ENCODE results near the gene HIVEP2.
"Not testable (repeated sequence)": the region's sequence is repeated elsewhere in the genome, so short reads cannot be mapped to it uniquely, and the experiment has no call there.

Gene HIVEP2, protein sequence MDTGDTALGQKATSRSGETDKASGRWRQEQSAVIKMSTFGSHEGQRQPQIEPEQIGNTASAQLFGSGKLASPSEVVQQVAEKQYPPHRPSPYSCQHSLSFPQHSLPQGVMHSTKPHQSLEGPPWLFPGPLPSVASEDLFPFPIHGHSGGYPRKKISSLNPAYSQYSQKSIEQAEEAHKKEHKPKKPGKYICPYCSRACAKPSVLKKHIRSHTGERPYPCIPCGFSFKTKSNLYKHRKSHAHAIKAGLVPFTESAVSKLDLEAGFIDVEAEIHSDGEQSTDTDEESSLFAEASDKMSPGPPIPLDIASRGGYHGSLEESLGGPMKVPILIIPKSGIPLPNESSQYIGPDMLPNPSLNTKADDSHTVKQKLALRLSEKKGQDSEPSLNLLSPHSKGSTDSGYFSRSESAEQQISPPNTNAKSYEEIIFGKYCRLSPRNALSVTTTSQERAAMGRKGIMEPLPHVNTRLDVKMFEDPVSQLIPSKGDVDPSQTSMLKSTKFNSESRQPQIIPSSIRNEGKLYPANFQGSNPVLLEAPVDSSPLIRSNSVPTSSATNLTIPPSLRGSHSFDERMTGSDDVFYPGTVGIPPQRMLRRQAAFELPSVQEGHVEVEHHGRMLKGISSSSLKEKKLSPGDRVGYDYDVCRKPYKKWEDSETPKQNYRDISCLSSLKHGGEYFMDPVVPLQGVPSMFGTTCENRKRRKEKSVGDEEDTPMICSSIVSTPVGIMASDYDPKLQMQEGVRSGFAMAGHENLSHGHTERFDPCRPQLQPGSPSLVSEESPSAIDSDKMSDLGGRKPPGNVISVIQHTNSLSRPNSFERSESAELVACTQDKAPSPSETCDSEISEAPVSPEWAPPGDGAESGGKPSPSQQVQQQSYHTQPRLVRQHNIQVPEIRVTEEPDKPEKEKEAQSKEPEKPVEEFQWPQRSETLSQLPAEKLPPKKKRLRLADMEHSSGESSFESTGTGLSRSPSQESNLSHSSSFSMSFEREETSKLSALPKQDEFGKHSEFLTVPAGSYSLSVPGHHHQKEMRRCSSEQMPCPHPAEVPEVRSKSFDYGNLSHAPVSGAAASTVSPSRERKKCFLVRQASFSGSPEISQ (N-terminal part only)

GRCh38 chr6:142945049-142945445, at the start of gene HIVEP2:
TSS of gene HIVEP2 (minus strand) at chr6:142945176. CDS start at chr6:142774738, 170,438 bp downstream.
- DNase-seq, result peak; percentile 76

DNA sequence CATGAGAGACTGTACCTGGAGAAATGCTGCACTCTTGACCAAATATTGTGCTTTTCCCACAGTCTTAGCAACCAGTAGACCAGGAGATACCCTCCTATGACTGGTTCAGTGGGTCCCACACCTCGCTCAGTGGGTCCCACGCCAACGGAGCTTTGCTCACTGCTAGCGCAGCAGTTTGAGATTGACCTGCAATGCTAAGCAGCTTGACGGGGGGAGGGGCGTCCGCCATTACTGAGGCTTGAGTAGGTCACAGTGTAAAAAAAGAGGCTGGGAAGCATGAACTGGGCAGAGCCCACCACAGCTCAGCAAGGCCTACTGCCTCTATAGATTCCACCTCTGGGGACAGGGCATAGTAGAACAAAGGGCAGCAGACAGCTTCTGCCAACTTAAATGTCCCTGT, 49.0 kb upstream of the HIVEP2 start:
- DNase-seq, result no peak

DNA sequence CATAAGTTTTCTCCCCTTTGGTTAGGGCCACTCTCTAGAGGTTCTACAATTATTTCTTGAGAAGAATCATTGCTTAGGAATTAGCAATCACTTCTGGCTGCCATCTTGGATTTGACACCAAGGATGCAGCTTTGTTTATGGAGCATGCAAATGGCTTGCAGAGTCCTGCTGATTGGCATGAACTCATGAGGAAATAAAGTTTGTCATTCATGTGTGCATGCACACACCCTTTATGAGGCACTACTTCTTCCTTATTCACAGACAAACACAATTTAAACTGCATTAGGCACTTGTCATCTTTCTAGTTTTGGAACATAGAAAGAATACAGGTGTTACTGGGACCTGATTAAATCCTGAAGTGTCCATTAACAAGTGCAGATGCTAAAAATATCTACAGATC, 42.5 kb upstream of the HIVEP2 start:
- no peak for DNase-seq

GRCh38 chr6:142985281-142985680, 40.3 kb upstream of the HIVEP2 start:
- no peak for DNase-seq

DNA sequence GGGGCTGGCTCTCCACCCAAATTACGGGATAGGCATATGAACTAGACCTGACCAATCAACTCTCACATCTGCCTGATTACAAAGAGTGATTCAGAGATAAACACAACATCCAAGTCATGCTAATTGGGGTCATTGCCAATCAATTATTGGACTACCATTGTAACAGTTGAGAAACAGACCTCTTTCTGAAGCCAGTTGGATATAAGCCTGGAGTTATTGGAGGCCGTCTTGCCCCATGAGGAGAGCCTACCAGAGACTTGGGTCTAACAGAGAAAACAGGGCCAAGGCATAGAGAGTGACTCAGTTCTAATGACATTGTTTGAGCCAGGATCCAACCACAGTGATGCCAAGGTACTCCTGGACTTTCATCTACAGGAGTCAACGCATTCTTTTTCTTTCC, 39.4 kb upstream of the HIVEP2 start:
- no peak for DNase-seq

DNA sequence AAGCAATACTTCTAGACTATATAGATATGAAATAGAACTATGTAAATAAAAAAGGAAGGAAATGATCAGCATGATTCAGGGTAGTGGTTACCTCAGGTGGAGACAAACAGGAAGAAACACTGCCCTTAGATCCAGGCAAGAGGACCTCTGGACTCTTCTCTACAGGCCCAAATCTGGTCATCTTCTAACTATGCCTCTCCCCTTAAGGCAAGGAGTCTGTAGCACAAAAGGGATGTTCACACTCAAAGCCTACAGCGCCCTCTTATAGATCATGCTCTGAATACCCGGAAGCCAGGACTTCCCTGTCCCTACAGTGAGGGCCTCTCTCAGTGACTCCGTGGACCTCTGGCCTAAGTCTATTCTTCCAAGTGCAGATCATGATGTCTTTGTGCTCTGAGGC, 30.4 kb upstream of the HIVEP2 start:
- no peak for DNase-seq

- not testable (repeated sequence) for DNase-seq
These were observed 26.0 kb upstream of the HIVEP2 start for GRCh38 chr6:142970941-142971340.

- no peak for DNase-seq
These were observed 23.6 kb upstream of the HIVEP2 start for GRCh38 chr6:142968601-142969000.

GRCh38 chr6:142966294-142966693, 21.3 kb upstream of the HIVEP2 start:
- DNase-seq, result no peak

- no peak for DNase-seq
These were observed 20.2 kb upstream of the HIVEP2 start for GRCh38 chr6:142965164-142965563.

GRCh38 chr6:142960098-142960497, 15.1 kb upstream of the HIVEP2 start:
- DNase-seq, result no peak

DNA sequence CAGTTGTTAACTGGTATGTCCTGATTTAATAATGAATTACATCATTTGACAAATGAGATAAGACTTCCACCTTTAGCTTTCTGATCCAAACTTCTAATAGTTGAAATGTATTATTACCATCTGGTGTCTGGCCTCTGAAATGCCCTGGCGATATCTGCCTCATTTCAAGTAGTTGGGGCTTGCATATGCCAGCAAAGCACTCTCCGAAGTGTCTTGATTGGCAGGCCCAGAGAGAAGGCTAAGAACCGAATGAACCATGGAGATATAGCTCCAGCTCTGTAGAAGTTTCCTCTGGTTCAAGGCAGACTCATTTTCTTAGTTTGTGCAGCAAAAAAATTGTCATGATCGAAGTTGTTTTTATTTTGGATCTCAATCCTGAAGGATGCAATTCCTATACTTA, 13.4 kb upstream of the HIVEP2 start:
- DNase-seq, result no peak

DNA sequence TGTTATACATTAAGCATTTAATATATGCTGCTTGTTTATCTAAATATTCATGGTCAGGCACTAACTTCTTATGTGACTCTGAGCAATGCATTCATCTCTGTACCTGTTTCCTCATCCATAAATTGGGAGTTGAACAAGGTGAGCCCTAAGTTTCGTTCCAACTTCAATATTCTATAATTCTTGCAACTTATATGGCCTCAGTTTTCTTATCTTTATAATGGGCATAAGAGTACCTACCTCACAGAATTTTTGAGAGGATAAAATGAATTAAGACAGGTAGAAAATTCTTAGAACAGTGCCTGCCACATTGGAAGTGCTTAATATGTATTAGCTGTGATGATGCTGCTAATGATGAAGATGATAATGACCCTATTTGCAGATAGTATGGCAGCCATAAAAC, 11.8 kb upstream of the HIVEP2 start:
- no peak for DNase-seq

DNA sequence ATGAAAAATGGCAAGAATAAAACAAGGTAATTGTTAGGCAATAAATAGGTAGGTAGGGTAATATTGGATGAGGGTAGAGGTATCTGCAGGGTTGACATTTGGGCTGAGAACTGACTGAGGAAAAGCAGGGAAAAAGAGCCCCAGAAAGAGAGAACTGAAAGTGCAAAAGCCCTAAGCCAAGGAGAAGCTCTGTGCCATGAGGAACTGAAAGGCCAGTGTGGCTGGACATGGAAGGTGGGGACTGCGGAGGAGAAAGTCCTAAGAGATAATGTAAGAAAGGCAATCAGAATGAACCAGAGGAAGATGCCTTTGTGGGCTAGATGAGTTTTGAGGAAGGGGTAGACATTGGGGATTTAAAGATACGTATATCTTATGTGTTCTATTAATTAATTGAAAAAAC, 9.9 kb upstream of the HIVEP2 start:
- no peak for DNase-seq

DNA sequence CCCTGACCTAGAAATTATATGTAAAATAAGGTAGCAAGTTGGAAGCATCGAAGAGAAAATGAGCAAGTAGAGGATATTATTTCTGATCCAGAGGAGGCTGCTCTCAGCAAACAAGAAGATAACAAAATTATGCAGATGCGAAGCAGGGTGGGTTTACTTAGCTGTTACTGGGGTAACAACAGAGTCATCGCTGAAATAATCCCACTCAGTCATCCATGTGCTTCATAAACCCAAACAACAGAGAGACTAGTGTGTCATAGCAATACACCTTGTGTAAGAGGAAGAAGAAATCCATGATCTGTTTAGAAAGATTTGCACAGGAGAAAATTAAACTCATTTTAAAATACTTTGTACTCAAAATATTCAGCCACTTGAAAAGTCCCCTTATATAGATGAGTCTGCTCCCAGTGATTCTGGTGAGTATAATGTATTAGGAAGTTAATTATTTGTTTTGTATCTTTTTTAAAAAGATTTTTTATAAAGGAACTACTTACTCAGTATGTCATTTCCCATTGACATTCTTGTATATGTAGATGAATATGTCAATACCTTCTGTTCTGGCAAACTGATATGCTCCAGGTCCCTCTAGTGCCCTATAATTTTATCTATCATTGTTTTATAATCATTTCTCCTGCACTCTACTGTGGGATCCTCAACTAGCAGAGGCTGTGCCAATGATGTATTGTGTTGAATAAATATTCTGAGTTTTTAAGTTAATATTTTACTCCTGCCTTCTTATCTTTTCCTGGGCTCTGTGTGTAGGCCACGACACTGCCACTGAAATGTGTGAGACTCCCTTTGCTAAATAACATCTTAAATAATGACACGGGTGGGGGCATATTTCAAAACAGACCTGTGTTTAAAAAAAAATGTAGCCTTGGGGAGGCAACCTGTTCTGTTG, 8.6 kb upstream of the HIVEP2 start:
- no peak for DNase-seq

DNA sequence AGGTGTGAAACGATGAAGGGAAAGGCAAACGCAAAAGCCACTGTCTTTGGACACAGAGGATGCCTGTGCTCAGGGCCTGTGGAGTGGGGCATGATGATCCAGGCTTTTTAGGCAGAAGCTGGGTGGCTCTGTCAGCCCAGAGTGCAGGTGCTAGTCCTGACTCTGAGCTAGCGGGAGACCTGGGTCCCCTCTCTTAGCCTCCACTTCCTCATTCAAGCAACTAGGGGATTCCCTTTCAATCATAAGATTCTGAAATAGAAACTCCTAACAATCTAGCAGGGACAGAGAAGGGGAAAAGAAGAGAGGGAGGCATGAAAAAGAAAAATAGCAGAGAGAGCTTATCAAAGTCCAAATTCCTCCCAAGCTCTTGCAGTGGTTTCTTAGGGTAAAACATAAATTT, 7.6 kb upstream of the HIVEP2 start:
- DNase-seq, result no peak

DNA sequence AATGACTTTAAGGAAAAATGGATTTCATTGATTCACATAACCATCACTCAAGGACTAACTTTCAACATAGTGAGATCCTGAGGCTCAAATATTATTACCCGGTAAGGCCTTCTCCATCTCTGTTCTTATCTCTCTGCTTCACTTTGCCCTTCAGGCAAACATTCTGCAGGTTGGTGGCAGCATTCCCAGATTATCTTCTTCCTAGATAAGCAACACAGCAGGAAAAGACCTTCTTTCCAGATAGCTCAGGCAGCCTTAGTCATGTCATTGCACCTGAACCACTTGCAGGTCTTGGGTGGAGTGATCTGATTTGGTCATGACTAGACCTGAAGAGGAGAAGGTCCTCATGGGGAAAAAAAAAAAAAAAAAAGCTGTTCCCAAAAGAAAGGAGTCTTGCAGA, 5.3 kb upstream of the HIVEP2 start:
- no peak for DNase-seq

- DNase-seq, result no peak
These were observed 2.9 kb upstream of the HIVEP2 start for GRCh38 chr6:142947714-142948480.

DNA sequence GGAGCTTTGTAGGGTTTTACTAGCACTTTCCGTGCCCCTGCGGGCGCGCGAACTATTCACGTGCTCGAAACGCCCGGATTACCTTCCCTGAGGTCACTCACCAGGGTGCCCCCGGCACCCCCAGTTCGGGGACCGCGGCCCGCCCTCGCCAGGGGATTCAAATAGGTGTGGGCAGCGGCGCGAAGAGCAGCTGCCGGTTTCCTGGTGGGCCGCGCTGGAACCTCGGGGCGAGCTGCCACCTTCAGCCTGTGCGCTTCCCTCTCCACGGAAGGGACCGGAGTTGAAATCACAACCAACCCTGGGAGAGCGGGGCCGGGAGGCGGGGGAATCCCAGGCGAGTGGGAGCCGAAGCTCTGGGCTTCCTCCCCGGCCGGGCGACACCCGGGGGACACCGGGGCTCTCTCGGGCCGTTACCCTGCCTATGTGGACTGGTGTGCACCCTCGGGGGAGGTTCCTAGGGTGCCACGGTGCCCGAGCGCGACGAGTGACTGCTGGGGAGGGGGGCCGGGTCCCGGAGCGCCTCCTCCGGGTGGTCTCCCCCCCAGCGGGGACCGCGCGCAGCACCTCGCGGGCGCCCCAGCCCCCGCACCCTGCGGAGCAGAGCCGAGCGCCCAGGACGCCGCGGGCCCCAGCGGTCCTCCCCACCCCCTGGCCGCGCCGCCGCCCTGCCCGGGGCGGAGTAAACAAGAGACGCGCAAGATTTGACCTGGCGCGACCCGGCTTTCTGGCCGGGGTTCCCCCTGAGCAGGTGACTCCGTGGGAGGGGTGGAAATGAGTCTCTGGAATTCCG, 2.1 kb upstream of the HIVEP2 start:
- DNase-seq, result peak; percentile 62

DNA sequence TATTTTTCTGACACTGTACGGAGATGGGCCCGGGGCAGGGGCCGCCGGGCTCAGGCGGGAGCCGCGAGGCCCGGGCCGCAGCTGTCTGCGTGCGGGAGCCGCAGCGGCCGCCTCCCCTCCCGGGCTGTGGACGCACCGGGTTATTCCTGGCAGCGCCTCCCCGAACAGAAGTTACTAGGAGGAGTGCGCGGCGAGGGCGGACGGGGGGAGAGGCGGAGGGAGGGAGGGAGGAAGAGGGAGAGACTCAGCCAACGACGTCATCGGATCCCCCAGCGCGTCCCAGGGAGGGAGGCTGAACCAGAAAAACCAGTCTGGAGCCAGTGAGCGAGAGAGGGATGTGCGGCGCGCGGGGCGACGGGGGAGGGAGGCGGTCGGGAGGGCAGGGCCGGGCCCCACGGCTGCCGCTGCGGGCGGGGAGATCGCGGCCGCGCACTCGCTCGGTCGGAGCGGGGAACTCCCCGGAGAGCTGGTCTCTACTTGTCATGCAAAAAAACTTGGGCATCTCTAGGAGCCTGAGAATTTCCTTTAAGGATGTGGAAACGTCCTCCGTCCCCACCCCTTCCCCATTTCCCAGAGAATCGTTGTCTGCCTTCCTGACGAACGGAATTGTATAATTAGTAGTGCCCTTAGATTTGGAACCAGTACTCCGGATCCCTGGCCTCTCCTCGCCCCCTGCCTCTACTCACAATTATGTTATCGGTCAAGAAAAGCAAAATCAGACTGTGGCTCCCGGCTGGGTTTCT, 1.4 kb upstream of the HIVEP2 start:
- DNase-seq, result peak; percentile 97

All from NCI-H345 (cell line).